GM19455 (cell line): ENCODE measurements around the gene PGA4.
A peak's percentile ranks its signal among the peaks of the same experiment; 100 is the strongest.
"Not testable (repeated sequence)": the region's sequence is repeated elsewhere in the genome, so short reads cannot be mapped to it uniquely, and the experiment has no call there.

Experiments used
- ATAC-seq: cut with Tn5 transposase; IDR thresholded peaks from one replicate; pipeline ENCODE4 v1.9.1; 2021; ENCODE audit not compliant: unreplicated experiment

PGA4 gene

DNA sequence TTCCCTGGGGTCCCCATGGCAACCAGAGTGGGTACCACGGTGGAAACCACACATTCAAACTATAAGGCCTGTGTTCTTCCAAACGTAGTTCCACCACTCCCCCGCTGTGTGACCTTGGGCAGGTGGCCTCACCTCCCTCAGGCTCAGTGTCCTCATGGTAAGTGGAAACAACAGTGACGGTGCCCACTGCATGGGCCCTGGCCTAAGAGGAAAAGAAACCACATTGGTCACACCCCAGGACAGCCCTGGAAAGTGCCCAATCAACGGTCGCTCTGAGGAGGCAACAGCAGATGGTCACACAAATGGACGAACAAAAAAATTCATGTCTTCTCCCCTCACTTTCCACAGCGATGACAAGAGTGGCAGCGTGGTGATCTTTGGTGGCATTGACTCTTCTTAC is 25.9 kb downstream of the PGA4 start:
- ATAC-seq: not testable (repeated sequence)

DNA sequence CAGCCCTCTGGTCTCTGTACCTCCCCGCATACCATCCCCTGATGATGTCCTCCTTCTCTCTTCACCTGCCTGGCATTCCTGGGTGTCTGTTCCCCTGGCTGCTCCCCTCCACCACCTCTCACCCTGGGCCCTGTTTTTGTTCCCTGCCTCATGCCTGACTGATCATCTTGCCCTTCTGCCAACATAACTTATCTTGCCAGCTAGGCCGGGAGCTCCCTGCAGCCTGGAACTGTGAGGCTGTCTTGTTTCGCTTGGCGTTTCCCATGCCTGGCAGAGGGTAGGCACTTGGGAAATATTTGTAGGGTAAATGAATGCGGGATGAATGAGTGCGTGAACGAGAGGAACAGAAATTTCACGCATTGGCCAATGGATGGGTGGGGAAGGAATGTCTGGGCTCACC is 27.1 kb downstream of the PGA4 start:
- ATAC-seq: not testable (repeated sequence)

GRCh38 chr11:61250796-61251765 is 28.9 kb downstream of the PGA4 start:
- ATAC-seq: not testable (repeated sequence)

DNA sequence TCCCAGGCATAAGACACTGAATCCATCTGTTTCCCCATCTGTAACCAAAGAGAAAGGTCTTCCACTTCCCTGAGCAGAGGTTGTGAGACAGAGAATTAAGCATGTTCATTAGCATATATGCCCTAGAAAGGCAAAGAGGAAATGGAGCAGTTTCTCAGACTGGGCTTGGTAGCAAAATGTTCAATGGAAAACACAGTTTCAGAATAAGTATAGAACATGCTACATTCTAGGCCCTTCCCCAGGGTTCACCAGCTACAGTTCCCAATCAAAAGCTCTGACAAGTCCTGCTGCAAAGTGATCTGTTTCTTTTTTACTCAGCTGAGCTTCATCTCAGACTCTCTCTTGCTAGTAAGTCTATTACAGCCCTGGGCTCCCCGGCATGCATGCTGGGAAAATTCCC is 30.2 kb downstream of the PGA4 start:
- not testable (repeated sequence) for ATAC-seq

GRCh38 chr11:61254403-61255025 is 32.4 kb downstream of the PGA4 start:
- ATAC-seq: peak; percentile 59

- ATAC-seq: no peak
Observed at GRCh38 chr11:61256710-61257482, 34.7 kb downstream of the PGA4 start.

- ATAC-seq: no peak
Observed at GRCh38 chr11:61258546-61258945, 36.4 kb downstream of the PGA4 start.

DNA sequence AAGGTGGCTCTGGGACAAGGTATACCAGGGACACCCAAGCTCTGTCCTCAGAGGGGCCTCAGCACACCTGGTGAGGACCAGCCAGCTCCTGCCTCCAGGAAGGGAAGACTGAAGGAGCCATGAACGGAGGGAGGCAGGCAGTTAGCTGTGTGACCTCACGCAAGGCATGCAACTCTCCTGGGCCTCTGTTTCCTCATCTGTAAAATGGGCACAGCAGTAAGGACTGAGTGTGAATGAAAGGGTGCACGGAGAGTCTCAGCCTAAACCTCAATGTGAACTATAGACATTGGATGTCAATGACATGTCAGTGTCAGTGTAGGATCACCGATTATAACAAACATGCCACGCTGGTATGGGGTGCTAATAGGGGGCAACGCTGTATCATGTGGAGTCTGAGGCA is 37.2 kb downstream of the PGA4 start:
- ATAC-seq: no peak

GRCh38 chr11:61264371-61264770 is 42.2 kb downstream of the PGA4 start:
- ATAC-seq: no peak

DNA sequence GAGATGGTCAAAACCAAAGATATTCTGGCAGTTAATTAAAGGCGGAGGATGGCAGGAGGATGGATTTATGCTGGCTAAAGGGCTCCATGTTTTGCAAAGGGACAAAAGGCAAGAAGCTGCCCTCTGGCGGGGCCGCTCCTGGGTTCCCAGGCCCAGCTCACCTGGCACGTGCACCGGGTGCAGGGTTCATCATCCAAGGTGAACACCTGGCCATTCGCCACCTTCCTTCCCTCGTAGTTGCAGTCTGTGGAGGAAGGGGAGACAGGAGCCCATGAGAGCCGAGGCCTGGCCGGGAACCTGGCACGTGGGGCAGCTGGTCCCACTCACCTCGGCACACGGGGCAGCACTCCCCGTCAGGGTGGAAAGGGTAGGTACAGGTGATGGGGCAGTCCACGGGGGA is 42.6 kb downstream of the PGA4 start:
- ATAC-seq: no peak

DNA sequence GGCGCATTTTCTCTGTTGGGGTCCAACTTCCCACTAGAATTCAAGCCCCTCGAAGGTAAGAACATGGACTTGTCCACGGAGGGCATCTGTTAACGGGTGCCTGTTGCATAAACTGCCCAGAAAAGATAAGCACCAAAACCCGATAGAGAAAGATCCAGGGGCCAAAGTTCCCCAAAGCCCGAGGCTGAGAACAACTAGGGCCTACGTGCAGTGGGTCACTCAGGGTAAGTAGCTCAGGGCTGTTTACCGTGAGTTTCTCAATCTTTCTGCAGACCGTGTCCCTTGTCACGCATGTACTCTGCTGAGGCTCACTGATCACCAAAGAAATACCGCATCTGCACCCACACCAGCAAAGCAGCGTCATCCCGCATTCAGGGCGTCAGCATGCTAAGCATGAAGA is 43.2 kb downstream of the PGA4 start:
- ATAC-seq: no peak

DNA sequence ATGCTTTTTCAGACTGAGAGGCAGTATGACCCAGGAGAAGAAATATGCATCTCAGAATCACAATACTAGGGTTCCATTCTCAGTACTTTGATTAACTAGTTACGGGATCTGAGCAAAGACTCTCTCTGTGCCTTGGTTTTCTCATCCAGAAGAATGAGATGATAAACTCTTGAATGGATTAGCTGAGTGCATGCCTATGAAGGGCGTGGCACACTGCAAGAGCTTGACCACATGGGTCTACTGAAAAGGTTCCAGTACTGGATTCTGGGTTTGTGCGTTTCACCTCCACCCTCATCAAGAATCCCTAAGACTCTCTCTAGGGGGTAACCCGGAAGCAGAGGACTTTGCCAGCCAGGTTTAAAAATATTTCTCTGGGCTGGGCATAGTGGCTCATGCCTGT is 44.5 kb downstream of the PGA4 start:
- no peak for ATAC-seq

DNA sequence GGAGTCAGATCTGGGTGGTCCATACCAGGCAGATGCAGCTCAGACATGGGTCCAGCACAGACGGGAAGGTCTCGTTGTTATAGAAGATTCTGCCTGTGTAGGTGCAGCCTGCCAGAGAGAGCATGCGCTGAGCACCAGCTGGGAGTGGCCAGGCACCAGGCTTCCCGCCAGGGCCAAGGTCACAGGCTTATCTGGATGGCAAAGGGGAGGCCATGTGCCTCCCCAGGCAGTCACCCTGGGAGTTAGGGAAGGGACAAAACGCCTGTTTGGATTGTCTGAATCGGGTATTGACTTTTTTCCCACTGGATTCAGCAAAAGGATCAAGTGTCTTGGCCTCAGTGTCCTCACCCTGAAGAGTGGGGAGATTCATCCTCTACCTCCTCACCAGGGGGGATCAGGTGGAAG is 45.3 kb downstream of the PGA4 start:
- no peak for ATAC-seq

DNA sequence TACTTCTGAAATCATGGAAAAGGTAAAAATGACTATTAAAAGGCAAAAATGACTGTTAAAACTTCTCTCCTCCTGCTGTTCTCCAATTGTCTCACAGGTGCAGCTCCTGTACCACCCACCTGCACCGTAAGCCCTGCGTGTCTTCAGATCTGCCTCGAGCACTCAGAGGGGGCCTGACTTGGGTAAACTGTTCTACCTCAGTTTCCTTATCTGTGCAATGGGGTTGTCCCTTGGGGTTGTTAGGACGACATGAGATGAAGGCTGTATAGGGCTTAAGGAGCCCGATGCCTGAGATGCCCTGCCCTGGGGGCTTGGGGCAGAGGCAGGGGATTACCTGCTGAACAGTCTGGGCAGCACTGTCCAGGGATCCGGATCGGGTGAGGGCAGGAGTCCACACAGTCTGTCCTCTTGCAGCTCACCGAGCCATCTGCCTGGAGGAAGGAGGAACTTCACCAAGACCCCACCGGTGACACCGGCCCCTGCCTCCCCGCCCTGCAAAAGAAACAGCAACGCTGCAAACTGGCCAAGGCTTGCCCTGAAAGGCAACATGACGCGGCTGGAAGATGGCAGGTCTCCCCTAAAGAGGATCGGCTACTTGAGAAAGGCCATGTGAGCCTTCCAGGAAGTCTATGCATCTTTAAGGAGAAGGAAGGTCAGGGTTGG is 46.6 kb downstream of the PGA4 start:
- ATAC-seq: no peak

DNA sequence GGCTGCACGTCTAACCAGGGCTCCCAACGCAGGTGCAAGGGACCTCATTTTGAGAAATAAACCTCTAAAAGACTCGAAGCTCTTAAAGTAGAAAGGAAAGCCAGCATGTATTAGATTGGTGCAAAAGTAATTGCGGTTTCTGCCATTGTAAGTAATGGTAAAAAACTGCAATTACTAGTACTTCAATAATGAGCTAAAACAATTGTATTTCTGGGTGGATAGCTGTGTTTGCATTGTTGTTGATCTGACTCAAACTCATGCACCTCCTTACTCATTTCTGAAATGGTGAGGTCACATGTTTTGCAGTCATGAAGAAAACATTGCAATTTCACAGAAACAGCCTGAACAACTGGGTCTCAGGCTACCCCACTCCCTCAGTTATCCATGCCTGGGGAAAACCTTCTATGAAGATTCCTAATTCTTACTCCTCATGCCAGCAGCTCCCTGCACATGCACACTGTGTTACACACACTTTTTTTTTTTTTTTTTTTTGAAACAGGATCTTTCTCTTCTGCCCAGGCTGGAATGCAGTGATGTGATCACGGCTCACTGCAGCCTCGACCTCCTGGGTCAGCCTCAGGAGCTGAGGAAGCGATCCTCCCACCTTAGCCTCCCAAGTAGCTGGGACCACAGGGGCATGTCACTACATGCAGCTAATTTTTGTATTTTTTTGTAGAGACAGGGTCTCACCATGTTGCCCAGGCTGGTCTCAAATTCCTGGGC is 48.4 kb downstream of the PGA4 start:
- no peak for ATAC-seq

- ATAC-seq: no peak
Observed at GRCh38 chr11:61272731-61273130, 50.6 kb downstream of the PGA4 start.

DNA sequence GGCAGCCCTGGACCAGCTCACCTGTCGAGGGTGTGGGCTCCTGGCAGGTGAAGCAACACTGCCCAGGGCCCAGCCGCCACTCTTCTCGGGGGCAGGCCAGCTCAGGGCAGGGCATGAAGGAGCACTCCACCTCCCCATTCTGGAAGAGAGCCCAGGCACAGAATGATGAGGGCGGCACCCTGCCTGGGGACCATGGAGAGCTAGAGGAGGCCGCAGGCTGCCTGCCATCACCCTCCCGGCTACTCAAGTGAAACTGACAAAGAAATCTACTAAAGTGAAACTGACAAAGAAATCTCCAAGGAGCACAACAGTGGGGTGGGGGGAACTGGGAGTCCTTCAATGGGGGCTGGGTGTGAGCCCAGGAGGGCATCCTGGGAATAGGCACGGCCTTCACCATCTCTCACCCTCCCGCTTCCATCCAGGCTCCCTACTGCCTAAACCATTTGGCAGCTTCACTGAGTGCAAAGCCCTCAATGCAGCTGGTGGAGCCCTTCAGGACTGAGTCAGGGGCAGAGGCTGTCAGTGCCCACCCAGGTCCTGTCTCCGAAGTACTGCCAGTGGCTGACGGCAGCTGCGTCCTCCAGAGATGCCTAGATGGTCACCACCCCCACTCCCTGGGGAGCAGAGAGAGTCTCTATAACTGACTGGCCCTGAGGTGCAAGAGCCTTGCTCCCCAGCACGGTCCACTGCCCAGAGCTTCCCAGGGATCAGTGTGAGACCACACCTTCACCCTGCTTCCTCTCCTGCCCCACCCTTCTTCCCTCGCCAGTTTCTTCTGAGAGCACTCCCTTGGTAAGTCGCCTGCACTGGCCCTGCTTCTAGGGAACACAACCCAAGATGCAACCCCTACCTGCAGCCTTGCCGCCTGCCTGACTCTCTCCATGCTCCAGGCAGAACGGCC is 51.3 kb downstream of the PGA4 start:
- ATAC-seq: no peak

- no peak for ATAC-seq
Observed at GRCh38 chr11:61274084-61274483, 51.9 kb downstream of the PGA4 start.

GRCh38 chr11:61275191-61275590 is 53.0 kb downstream of the PGA4 start:
- ATAC-seq: no peak
